Measurements from ENCODE around the gene GNGT2. TPM values are rescaled to one million over a fixed set of nuclear protein-coding genes. Genes with fewer than 3 reads are reported as not detected.

Gene GNGT2
- total RNA-seq, 4 donors from 2014 or later, result 1.1 to 1.7 TPM; not detected in 2

GRCh38 chr17:49252148-49252695 lies 41.8 kb upstream of the GNGT2 start:
- intact Hi-C loops (cut with DNase I; ENCODE audit: low total_unique reads), result no loop called here
- no peak overlapping the region for H3K4me3 ChIP-seq (ENCODE audit: low read depth, poor library complexity, severe bottlenecking)
- 74% methylated on average over 6 of the region's 6 CpGs for WGBS, 2 donors
- DNase-seq (ENCODE audit: low spot score in 2 of 2), result no peak
- TF ChIP-seq POLR2A (IDR thresholded peaks at IDR 0.05) (no peak), CTCF (IDR thresholded peaks at IDR 0.05) (no peak)

GRCh38 chr17:49249890-49250522 lies 39.6 kb upstream of the GNGT2 start:
- intact Hi-C loops (cut with DNase I; ENCODE audit: low total_unique reads), result no loop called here
- TF ChIP-seq POLR2A (IDR thresholded peaks at IDR 0.05) (no peak), CTCF (IDR thresholded peaks at IDR 0.05) (no peak)
- H3K4me3 ChIP-seq (ENCODE audit: low read depth, poor library complexity, severe bottlenecking), result no peak overlapping the region
- 87 to 88% methylated on average over 12 of the region's 12 CpGs for WGBS, 2 donors
- no peak for DNase-seq (ENCODE audit: low spot score in 2 of 2)

GRCh38 chr17:49249292-49249794 lies 39.0 kb upstream of the GNGT2 start:
- WGBS, 2 donors, result 15 to 31% methylated on average over 10 of the region's 10 CpGs
- no peak overlapping the region for H3K4me3 ChIP-seq (ENCODE audit: low read depth, poor library complexity, severe bottlenecking)
- DNase-seq (ENCODE audit: low spot score in 2 of 2), result no peak
- intact Hi-C loops (cut with DNase I; ENCODE audit: low total_unique reads), result no loop called here
- TF ChIP-seq CTCF (IDR thresholded peaks at IDR 0.05), result no peak
- TF ChIP-seq POLR2A (IDR thresholded peaks at IDR 0.05), result no peak

- intact Hi-C loops (cut with DNase I; ENCODE audit: low total_unique reads), result no loop called here
- 89 to 90% methylated on average over 7 of the region's 7 CpGs for WGBS, 2 donors
- no peak for TF ChIP-seq CTCF (IDR thresholded peaks at IDR 0.05)
- no peak for TF ChIP-seq POLR2A (IDR thresholded peaks at IDR 0.05)
Observed at GRCh38 chr17:49247944-49248343, 37.6 kb upstream of the GNGT2 start.

GRCh38 chr17:49244839-49245238 lies 34.5 kb upstream of the GNGT2 start:
- no peak for DNase-seq (ENCODE audit: low spot score in 2 of 2)
- TF ChIP-seq POLR2A (IDR thresholded peaks at IDR 0.05) (no peak), CTCF (IDR thresholded peaks at IDR 0.05) (no peak)
- intact Hi-C loops (cut with DNase I; ENCODE audit: low total_unique reads), result no loop called here
- WGBS, 2 donors, result 88 to 92% methylated on average over 4 of the region's 4 CpGs
- H3K4me3 ChIP-seq (ENCODE audit: low read depth, poor library complexity, severe bottlenecking), result no peak overlapping the region

More at GRCh38 chr17:49247944-49248343, 37.6 kb upstream of the GNGT2 start:
- no peak for DNase-seq (ENCODE audit: low spot score in 2 of 2)
- H3K4me3 ChIP-seq (ENCODE audit: low read depth, poor library complexity, severe bottlenecking), result no peak overlapping the region
